Neural progenitor cell (in vitro differentiated cells): ENCODE results near the gene IGF1.

Experiments used
- CTCF ChIP-seq: fragments of 200-600 bp; sonication (generic); IDR thresholded peaks from 2 replicates; pipeline ENCODE4 v1.5.1; 2017; ENCODE audit warnings: antibody characterized with exemption, mild to moderate bottlenecking
- EZH2 ChIP-seq: fragments of 200-600 bp; sonication (generic); IDR thresholded peaks from 2 replicates; pipeline ENCODE4 v1.6.1; 2017; ENCODE audit warnings: antibody characterized with exemption, mild to moderate bottlenecking, moderate library complexity

GRCh38 chr12:102454808-102455760, 25.3 kb downstream of the IGF1 start:
- TF ChIP-seq CTCF (no peak), EZH2 (no peak)
